HG03025 (cell line): ENCODE measurements around the gene CGN.

Source experiments
- ATAC-seq: cut with Tn5 transposase; IDR thresholded peaks from one replicate; pipeline ENCODE4 v1.9.1; 2021; ENCODE audit warnings: mild to moderate bottlenecking, moderate library complexity; ENCODE audit not compliant: unreplicated experiment, low FRiP score

Gene CGN

DNA sequence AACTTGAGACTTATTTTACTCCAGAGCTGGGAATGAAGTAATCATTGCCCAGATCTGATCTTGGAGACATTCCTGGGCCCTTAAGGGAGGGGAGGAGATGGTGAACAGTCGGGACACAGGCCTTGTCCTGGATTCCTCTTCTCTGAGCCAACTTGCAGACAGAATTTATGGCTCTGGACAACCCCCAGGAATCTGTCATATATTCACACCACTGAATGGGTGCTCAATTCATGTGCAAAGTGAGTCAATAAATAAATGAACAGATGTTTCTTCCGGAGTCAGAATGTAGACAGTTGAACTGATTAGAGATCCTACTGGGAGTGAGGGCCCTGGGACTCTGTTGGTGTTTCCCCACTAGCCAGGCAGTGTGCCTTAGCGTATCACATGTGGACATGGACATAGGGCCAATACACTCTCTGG is 31.5 kb downstream of the CGN start:
- ATAC-seq: no peak

GRCh38 chr1:151545542-151545941 is 34.4 kb downstream of the CGN start:
- ATAC-seq: no peak

- no peak for ATAC-seq
Measured at GRCh38 chr1:151546011-151546925, 35.1 kb downstream of the CGN start.

DNA sequence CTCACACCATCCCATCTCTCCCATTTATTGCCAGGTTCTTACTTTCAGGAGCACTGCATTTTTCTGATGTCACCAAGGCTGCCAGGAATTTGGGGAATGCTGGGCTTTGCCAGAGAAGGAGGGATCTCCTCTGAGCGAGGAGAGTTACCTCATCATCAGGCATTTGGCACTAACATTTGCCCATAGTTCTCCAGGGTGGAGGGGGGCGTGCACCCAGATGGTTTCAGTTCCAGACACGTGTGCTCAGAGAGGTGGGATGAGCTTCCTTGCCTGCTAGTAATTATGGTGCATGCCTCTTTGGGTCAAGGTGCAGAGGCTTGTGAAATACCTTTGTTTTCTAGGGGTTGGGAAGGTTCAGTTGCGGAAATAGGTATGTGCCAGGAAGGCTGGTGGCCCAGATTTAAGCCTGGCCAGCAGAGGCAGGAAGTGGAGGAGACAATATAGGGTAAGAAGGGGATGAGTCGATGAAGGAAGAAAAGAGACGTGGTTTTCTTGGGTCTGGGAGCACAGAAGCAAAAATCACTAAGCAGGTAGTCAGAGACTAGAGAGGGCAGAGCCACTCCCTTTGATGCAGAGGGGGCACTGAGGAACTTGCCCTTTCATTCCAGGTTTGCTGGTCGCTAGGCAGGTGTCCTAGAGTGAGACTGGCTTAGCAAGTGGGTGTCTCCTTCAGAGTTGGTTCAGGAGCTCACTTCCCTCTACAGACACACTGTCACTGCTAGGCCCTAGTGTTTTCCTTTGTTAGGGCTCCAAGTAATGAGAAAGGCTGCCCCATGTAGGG is 36.1 kb downstream of the CGN start:
- no peak for ATAC-seq

DNA sequence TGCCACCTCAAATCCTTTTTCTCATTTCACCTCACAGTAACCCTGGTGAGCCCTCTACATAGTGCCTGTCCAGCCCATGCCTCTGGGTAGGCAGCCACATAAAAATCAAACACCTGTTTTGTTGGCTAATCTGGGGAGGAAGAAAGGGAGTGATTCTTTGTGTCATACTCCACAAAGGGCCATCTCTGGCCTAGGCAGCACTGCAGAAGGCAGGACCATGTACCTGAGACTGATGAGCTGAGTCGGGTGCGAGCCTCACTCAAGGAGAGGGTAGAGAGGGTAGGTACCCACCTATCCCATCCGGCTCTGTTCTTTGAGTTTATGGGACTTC is 36.7 kb downstream of the CGN start:
- ATAC-seq: no peak

- no peak for ATAC-seq
Measured at GRCh38 chr1:151549199-151549598, 38.0 kb downstream of the CGN start.

DNA sequence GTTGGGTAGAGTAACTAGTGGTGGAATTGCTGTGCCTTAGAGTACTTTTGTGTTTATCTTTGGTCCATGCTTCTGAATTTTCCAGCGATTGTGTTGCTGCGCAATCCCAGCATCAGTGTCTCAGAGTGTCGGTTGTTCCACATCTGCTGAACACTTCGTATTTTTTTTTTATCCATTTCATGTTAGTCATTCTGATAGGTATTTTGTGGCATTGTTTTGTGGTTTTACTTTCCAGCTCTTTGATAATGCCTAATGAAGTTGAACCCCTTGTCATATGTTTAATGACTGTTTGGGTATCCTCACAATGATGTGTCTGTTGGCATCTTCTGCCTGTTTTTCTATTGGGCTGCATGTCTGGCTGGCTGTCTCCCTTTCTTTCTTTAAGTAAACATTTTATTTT is 42.5 kb downstream of the CGN start:
- ATAC-seq: no peak

DNA sequence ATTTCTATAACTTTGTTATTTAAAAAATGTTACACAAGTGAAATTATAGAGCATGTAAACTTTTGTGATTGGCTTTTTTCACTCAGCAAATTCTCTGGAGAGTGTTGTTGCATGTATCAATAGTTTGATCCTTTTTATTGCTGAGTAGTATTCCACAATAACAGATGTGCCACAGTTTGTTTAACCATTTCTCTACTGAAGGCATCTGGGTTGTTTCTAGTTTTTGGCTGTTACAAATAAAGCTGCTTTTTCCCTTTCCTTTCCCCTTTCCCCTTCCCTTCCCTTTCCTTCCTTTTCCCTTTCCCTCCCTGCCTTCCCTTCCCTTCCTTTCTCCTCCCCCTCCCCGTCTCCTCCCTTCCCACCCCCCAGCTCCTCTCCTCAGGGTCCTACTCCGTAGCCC is 44.9 kb downstream of the CGN start:
- no peak for ATAC-seq

DNA sequence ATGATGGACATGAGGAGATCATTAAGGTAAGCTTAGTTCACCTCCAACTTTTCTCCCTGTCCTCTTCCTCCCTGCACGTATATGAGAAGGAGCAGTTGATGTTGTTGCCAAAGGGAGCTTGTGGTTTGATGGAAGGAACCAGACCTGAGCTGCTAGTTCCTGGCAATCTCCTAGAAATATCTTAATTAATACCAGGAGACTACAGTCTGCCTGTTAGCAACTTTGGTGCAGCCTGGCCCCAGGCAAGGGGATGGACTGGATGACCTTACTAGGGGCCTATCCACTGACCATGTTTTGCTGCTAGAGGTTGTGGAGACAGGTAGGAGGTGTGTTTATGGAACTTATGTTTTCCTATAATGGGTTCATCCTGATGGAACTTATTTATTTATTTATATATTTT is 51.5 kb downstream of the CGN start:
- no peak for ATAC-seq

DNA sequence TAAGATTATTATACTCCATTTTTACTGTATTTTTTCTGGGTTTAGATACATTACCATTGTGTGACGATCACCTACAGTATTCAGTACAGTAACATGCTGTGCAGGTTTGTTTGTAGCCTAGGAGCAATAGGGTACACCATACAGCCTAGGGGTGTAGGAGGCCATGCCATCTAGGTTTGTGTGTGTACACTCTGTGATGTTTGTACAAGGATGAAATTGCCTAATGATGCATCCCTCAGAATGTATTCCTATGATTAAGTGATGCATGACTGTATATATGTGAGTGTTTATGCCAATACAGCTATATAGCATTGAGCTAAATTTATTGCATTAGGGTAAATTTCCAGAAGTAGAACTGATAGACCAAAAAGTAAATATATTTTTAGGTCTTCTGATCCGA is 52.2 kb downstream of the CGN start:
- ATAC-seq: no peak

GRCh38 chr1:151565502-151566189 is 54.5 kb downstream of the CGN start:
- no peak for ATAC-seq

GRCh38 chr1:151568626-151569088 is 57.5 kb downstream of the CGN start:
- no peak for ATAC-seq

DNA sequence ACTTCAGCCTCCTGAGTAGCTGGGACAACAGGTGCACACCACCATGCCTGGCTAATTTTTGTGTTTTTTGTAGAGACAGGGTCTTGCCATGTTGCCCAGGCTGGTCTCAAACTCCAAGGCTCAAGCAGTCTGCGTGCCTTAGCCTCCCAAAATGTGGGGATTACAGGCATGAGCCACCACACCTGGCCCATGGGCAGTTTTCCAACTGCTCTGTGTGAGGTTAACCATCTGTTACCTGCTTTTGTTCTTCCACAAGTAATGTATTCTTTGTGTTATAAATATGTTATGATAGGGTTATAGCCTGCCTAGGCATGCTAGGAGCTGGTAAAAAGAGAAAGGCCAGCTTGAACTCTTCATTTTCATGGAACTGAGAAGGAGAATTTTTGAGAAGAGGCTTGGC is 59.6 kb downstream of the CGN start:
- no peak for ATAC-seq

GRCh38 chr1:151574575-151575529 is 63.7 kb downstream of the CGN start:
- ATAC-seq: no peak

GRCh38 chr1:151577173-151577572 is 66.0 kb downstream of the CGN start:
- no peak for ATAC-seq

- no peak for ATAC-seq
Measured at GRCh38 chr1:151578941-151579340, 67.8 kb downstream of the CGN start.

DNA sequence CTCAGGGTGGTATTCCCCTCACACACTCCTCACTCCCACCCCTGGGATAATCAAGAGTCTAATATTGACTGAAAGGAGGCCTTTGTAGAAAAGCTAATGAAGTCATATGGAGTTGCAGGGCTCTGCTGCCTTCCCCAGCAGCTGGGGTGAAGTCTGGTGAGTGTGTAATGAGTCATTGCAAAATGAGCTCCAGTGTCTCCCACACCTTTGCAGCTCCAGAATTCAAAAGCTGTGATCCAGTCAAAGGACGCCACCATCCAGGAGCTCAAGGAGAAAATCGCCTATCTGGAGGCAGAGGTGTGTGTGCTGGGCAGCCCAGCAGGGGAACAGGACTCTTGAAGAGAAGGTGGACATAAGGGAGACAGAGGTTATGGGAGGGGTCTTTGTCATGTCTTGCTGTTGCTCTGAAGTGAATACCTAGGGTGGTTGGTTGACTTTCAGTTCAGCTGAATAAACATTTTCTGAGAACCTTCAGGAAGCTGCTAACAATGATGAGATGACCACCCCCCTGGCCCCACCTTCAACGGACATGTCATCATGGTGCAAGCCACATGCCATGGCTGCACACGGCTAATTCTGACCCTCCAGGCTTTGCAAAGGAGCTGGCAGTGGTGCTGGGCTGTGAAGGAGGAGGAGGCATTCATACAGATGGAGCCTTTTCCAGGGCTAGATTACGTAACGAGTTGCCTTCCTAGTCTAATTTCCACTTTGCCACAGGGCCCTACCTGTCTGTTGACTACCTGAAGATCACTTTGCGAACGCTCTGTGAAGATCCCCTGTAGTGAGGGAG is 68.4 kb downstream of the CGN start:
- no peak for ATAC-seq

GRCh38 chr1:151581451-151581850 is 70.3 kb downstream of the CGN start:
- ATAC-seq: no peak

DNA sequence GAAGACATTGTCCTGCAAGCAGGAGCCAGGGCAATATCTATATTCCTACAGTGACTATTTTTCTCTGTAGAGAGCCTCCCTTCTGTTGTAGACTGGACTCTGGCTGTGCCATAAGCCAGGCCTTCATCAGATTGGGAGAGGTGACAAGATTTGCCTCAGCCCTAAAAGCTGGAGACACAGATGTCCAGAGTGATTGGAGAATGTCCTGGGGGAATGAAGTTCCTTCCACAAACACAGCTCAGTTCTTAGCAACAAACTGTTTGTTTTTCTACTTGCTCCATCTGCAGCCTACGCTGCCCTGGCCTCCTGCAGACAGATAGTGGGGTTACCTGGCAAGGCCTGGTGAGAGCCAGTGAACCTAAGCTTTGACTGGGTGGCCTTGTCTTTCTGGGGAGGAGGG is 70.7 kb downstream of the CGN start:
- ATAC-seq: no peak
